ENCODE data around the gene NKD1. TPM values are rescaled to one million over a fixed set of nuclear protein-coding genes. Genes with fewer than 3 reads are reported as not detected.

Gene NKD1
- total RNA-seq, 2 experiments from 2014 or later = 0.81 to 1.3 TPM

GRCh38 chr16:50599494-50599893 is 51.3 kb downstream of the NKD1 start:
- H3K9me3 Mint-ChIP-seq = no peaks in the 10 kb centered on the region

GRCh38 chr16:50600582-50601283 is 52.5 kb downstream of the NKD1 start:
- CTCF ChIA-PET = no interaction called here
- no peak overlapping the region for H3K27ac Mint-ChIP-seq
- H3K36me3 Mint-ChIP-seq (ENCODE audit: low read depth) = no peaks in the 10 kb centered on the region
- no peaks in the 10 kb centered on the region for H3K9me3 Mint-ChIP-seq
- H3K4me1 Mint-ChIP-seq = peaks cover 20% of the 10 kb centered on the region
- no peaks in the 10 kb centered on the region for H3K27me3 Mint-ChIP-seq
- DNase-seq = no peak
- POLR2A ChIA-PET = no interaction called here
- no peak overlapping the region for H3K4me3 Mint-ChIP-seq

More at GRCh38 chr16:50599494-50599893, 51.3 kb downstream of the NKD1 start:
- Mint-ChIP-seq H3K4me1 (peaks cover 24% of the 10 kb centered on the region), H3K27ac (no peak overlapping the region), H3K27me3 (no peaks in the 10 kb centered on the region), H3K36me3 (ENCODE audit: low read depth) (no peaks in the 10 kb centered on the region), H3K4me3 (no peak overlapping the region)
- no peak for DNase-seq
- ChIA-PET POLR2A (no interaction called here), CTCF (no interaction called here)

GRCh38 chr16:50601341-50601740 is 53.1 kb downstream of the NKD1 start:
- no peak overlapping the region for H3K4me3 Mint-ChIP-seq
- no peak for DNase-seq
- ChIA-PET CTCF (interaction anchor here (0.6 kb wide), 1 partner anchor 563 kb away, joined by 5 read pairs; no protein-coding TSS in a partner anchor), POLR2A (no interaction called here)
- H3K36me3 Mint-ChIP-seq (ENCODE audit: low read depth) = no peaks in the 10 kb centered on the region
- no peaks in the 10 kb centered on the region for H3K27me3 Mint-ChIP-seq
- no peak overlapping the region for H3K27ac Mint-ChIP-seq
- H3K9me3 Mint-ChIP-seq = no peaks in the 10 kb centered on the region
- H3K4me1 Mint-ChIP-seq = peaks cover 19% of the 10 kb centered on the region

DNA sequence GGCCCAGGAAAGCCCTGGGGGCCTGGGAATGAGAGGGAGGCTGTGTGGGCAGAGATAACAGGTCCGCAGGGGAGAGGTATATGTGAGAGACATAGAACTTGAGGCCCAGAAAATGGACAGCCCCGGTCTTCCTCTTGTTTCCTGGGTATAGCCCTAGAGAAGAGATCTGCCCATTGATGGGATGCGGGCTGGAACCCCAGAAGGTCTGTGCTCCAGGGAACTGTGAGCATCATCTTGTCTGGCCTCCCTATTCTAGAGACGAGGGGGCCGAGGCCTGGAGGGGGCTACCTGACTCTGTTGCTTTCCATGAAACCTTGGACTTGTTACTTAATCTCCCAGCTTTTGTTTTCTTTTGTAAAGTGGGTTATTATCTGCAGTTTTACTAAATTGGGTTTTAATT is 53.9 kb downstream of the NKD1 start:
- CTCF ChIA-PET = interaction anchor here (2.2 kb wide), 1 partner anchor 12 kb away, joined by 5 read pairs; no protein-coding TSS in a partner anchor
- POLR2A ChIA-PET = no interaction called here
- peaks cover 19% of the 10 kb centered on the region for H3K4me1 Mint-ChIP-seq

DNA sequence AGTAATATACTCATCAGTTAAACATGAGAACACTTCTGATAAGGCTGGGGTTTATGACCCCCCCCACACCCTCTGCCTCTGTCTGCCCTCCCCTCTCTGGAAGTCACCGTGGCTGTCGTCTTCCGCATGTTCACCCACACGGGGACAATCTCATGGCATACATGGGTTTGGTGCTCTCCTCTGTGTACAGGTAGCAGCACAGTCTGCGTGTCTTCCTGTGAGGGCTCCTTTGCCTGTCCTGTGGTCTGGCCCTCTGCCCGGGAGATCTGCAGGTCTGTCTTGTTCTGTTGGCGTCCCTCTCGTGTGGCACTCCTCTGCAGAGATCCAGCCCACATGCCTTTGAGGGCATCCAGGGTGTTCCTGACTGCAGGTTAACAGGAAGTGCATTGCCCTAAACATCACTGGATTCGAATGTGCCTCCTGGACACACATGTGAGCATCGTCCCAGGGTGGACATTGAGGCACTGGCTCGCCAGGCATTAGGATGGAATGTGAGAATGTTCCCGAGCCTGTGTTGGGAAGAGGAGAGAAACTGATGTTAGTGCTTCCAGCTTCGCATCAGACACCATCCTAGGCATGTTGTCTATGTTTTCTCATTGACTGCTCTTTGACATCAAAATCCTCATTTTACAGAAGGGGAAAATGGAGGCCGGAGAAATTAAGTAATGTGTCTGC is 54.5 kb downstream of the NKD1 start:
- no peak for DNase-seq
- Mint-ChIP-seq H3K27me3 (no peaks in the 10 kb centered on the region), H3K9me3 (no peaks in the 10 kb centered on the region), H3K27ac (no peak overlapping the region), H3K4me3 (no peak overlapping the region), H3K4me1 (peaks cover 19% of the 10 kb centered on the region), H3K36me3 (ENCODE audit: low read depth) (no peaks in the 10 kb centered on the region)
- POLR2A ChIA-PET = no interaction called here
- CTCF ChIA-PET = interaction anchor here (2.2 kb wide), 1 partner anchor 13 kb away, joined by 5 read pairs; no protein-coding TSS in a partner anchor

More for the DNA sequence above, 53.9 kb downstream of the NKD1 start:
- H3K27me3 Mint-ChIP-seq = no peaks in the 10 kb centered on the region
- H3K36me3 Mint-ChIP-seq (ENCODE audit: low read depth) = no peaks in the 10 kb centered on the region
- H3K4me3 Mint-ChIP-seq = no peak overlapping the region
- no peak for DNase-seq
- no peak overlapping the region for H3K27ac Mint-ChIP-seq
- H3K9me3 Mint-ChIP-seq = no peaks in the 10 kb centered on the region

- POLR2A ChIA-PET = no interaction called here
- H3K4me3 Mint-ChIP-seq = no peak overlapping the region
- H3K36me3 Mint-ChIP-seq (ENCODE audit: low read depth) = no peaks in the 10 kb centered on the region
- no peaks in the 10 kb centered on the region for H3K27me3 Mint-ChIP-seq
- DNase-seq = no peak
- H3K9me3 Mint-ChIP-seq = no peaks in the 10 kb centered on the region
- H3K4me1 Mint-ChIP-seq = peaks cover 19% of the 10 kb centered on the region
- CTCF ChIA-PET = interaction anchor here (2.2 kb wide), 1 partner anchor 13 kb away, joined by 5 read pairs; no protein-coding TSS in a partner anchor
- H3K27ac Mint-ChIP-seq = no peak overlapping the region
Measured at GRCh38 chr16:50603206-50604064, 55.2 kb downstream of the NKD1 start.

DNA sequence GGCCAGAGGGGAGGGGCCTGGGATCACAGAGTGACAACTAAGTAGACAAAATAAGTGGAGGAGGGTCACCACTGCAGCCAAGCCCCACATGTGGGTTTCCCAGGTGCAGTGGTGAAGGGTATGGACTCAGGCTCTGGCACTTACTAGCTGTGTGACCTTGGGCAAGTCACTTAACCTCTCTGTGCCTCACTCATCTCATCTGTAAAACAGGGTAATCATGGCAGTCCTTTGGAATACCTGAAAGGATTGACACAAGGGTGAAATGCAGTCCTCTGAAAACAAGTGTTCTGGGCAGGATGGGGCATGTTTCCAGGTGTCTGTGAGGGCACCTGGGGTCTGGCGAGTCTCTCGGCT is 55.8 kb downstream of the NKD1 start:
- peaks cover 19% of the 10 kb centered on the region for H3K4me1 Mint-ChIP-seq
- no peak overlapping the region for H3K4me3 Mint-ChIP-seq
- no peaks in the 10 kb centered on the region for H3K9me3 Mint-ChIP-seq
- H3K27me3 Mint-ChIP-seq = no peaks in the 10 kb centered on the region
- CTCF ChIA-PET = interaction anchor here (2.2 kb wide), 1 partner anchor 14 kb away, joined by 5 read pairs; no protein-coding TSS in a partner anchor
- no peaks in the 10 kb centered on the region for H3K36me3 Mint-ChIP-seq (ENCODE audit: low read depth)
- H3K27ac Mint-ChIP-seq = no peak overlapping the region
- POLR2A ChIA-PET = no interaction called here
- no peak for DNase-seq

GRCh38 chr16:50604610-50605009 is 56.4 kb downstream of the NKD1 start:
- POLR2A ChIA-PET = no interaction called here
- no peak for DNase-seq
- Mint-ChIP-seq H3K4me3 (no peak overlapping the region), H3K36me3 (ENCODE audit: low read depth) (no peaks in the 10 kb centered on the region), H3K27ac (no peak overlapping the region), H3K9me3 (no peaks in the 10 kb centered on the region), H3K4me1 (peaks cover 19% of the 10 kb centered on the region), H3K27me3 (no peaks in the 10 kb centered on the region)
- CTCF ChIA-PET = interaction anchor here (0.9 kb wide), 1 partner anchor 25 kb away, joined by 3 read pairs; no protein-coding TSS in a partner anchor

- DNase-seq = no peak
- no peaks in the 10 kb centered on the region for H3K9me3 Mint-ChIP-seq
- CTCF ChIA-PET = no interaction called here
- no peak overlapping the region for H3K4me3 Mint-ChIP-seq
- peaks cover 22% of the 10 kb centered on the region for H3K4me1 Mint-ChIP-seq
- H3K36me3 Mint-ChIP-seq (ENCODE audit: low read depth) = no peaks in the 10 kb centered on the region
- H3K27ac Mint-ChIP-seq = no peak overlapping the region
- H3K27me3 Mint-ChIP-seq = no peaks in the 10 kb centered on the region
- POLR2A ChIA-PET = no interaction called here
Measured at GRCh38 chr16:50605733-50606430, 57.7 kb downstream of the NKD1 start.

DNA sequence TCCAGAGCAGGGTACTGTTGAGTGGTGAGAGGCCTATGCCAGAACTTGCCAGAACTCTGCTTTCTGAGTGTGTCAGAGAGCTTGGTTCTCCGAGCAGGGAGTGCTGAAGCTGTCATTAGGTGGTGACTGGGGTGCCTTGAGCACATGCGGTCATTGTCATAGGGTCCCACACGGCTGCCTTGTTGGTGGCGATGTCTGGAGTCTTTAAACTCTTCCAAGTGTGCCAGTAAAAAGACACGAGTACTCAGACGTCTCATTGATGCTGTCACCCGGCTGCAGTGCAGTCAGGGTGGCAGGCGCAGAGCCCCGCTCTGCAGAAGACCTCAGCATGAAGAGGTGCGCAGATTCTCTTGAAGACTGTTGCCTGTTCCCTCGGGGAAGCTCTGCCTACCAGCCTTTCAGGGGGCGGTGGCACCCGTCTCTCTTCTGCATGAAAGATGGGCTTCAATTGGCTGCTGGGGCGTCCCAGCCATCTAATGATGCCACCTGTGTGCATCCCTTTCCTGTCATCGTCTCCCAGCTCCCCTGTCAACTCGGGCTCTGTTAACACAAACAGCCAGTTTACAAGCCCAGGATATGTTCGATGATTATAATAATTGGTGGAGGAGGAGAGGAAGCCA is 58.3 kb downstream of the NKD1 start:
- ChIA-PET POLR2A (no interaction called here), CTCF (no interaction called here)
- no peaks in the 10 kb centered on the region for H3K9me3 Mint-ChIP-seq
- no peak for DNase-seq
- H3K27ac Mint-ChIP-seq = no peak overlapping the region
- no peaks in the 10 kb centered on the region for H3K36me3 Mint-ChIP-seq (ENCODE audit: low read depth)
- no peaks in the 10 kb centered on the region for H3K27me3 Mint-ChIP-seq
- H3K4me3 Mint-ChIP-seq = no peak overlapping the region
- H3K4me1 Mint-ChIP-seq = peaks cover 24% of the 10 kb centered on the region

GRCh38 chr16:50607051-50607431 is 58.8 kb downstream of the NKD1 start:
- no peaks in the 10 kb centered on the region for H3K9me3 Mint-ChIP-seq
- ChIA-PET POLR2A (no interaction called here), CTCF (no interaction called here)
- H3K27me3 Mint-ChIP-seq = no peaks in the 10 kb centered on the region
- no peak overlapping the region for H3K27ac Mint-ChIP-seq
- no peak overlapping the region for H3K4me3 Mint-ChIP-seq
- no peaks in the 10 kb centered on the region for H3K36me3 Mint-ChIP-seq (ENCODE audit: low read depth)
- DNase-seq = no peak
- peaks cover 26% of the 10 kb centered on the region for H3K4me1 Mint-ChIP-seq

GRCh38 chr16:50607447-50607846 is 59.3 kb downstream of the NKD1 start:
- Mint-ChIP-seq H3K4me1 (peaks cover 22% of the 10 kb centered on the region), H3K27ac (no peak overlapping the region), H3K27me3 (no peaks in the 10 kb centered on the region), H3K4me3 (no peak overlapping the region), H3K36me3 (ENCODE audit: low read depth) (no peaks in the 10 kb centered on the region), H3K9me3 (no peaks in the 10 kb centered on the region)
- DNase-seq = no peak
- POLR2A ChIA-PET = no interaction called here
- CTCF ChIA-PET = no interaction called here

Data from activated CD4-positive, alpha-beta T cell treated with anti-CD3 and anti-CD28 coated beads, Interleukin-2, amount 10 ng/mL, durations not matched to agents 7 days and 5 days (primary cell).